ENCODE data around the gene ATP11A.

GRCh38 chr13:112870737-112871287 is 181.0 kb downstream of the ATP11A start:
- TF ChIP-seq SUZ12 (IDR thresholded peaks at IDR 0.05; ENCODE audit: extremely low read depth, insufficient read depth, insufficient read length) (no peak), ZNF274 (IDR thresholded peaks at IDR 0.05; ENCODE audit: low read depth, low read length) (no peak)

Data from NT2/D1 (cell line).